Upper lobe of left lung (tissue), 6 donors: ENCODE results near the gene MAJIN. TPM values are rescaled to one million over a fixed set of nuclear protein-coding genes. Genes with fewer than 3 reads are reported as not detected.

Source experiments
- ATAC-seq, 2 donors: fragments of 200-7000 bp; cut with Tn5 transposase; one replicate each; pipeline ENCODE4 v1.9.1; 2022; ENCODE audit warnings: mild to moderate bottlenecking in 2 of 2, moderate library complexity in 2 of 2; ENCODE audit not compliant: low FRiP score in 2 of 2
- DNase-seq, 2 donors: peaks; one replicate each; pipeline ENCODE4 v3.0.0-alpha.2; 2019 to 2020
- H3K27ac ChIP-seq, 4 donors: fragments of 200-600 bp; sonication (generic); one replicate each; pipeline ENCODE4 v1.5.1; 2016 to 2019
- H3K27me3 ChIP-seq, 4 donors: fragments of 200-600 bp; sonication (generic); one replicate each; pipeline ENCODE4 v1.5.1; 2017 to 2019
- H3K36me3 ChIP-seq, 4 donors: fragments of 200-600 bp; sonication (generic); one replicate each; pipeline ENCODE4 v1.5.1; 2016 to 2019
- H3K4me1 ChIP-seq, 4 donors: fragments of 200-600 bp; sonication (generic); one replicate each; pipeline ENCODE4 v1.5.1; 2018 to 2019
- H3K4me3 ChIP-seq, 4 donors: fragments of 200-600 bp; sonication (generic); one replicate each; pipeline ENCODE4 v1.5.1; 2017 to 2019; ENCODE audit warnings: mild to moderate bottlenecking in 2 of 4, moderate library complexity in 1 of 4
- H3K9me3 ChIP-seq, 4 donors: fragments of 200-600 bp; sonication (generic); one replicate each; pipeline ENCODE4 v1.5.1; 2018 to 2019
- CTCF ChIP-seq, 6 experiments: fragments of 450-650 bp in 4 of 6; fragments of 200-600 bp in 2 of 6; sonication (generic) in 2 of 6; IDR thresholded peaks; one replicate each; pipeline ENCODE4 v1.5.1; 2016 to 2019; ENCODE audit warnings: antibody characterized with exemption in 6 of 6
- EP300 ChIP-seq, 4 donors: sonication (generic); formaldehyde crosslinking; IDR thresholded peaks; one replicate each; pipeline ENCODE4 v1.5.1; 2017; ENCODE audit warnings: antibody characterized with exemption in 4 of 4, control low read depth in 2 of 4
- POLR2A ChIP-seq, 4 donors: fragments of 450-650 bp; IDR thresholded peaks; one replicate each; pipeline ENCODE4 v1.5.1; 2016 to 2017; ENCODE audit warnings: antibody characterized with exemption in 4 of 4, mild to moderate bottlenecking in 2 of 4
- POLR2AphosphoS5 ChIP-seq, 2 donors: sonication (generic); formaldehyde crosslinking; IDR thresholded peaks; one replicate each; pipeline ENCODE4 v1.5.1; 2017; ENCODE audit warnings: antibody characterized with exemption in 2 of 2
- WGBS, 2 donors: methylation state at CpG; one replicate each; pipeline ENCODE4 v1.1.5; 2017 to 2018; 5-methylcytosine and 5-hydroxymethylcytosine counted together
- total RNA-seq, 6 donors: library from RNA; depleted of rRNA in 4 of 6; stranded (reverse); fragments of >200 nt in 4 of 6; gene quantifications; one replicate each; pipeline versions ENCODE4 v1.1.0 to v1.2.1, GENCODE V29; 2016 to 2021
- donor health status: DM: no; HTN: no; CAD: no; lungs with moderate emphysema.
- donor health status: DM: no; HTN: yes; CAD: no; lungs with severe emphysema.

MAJIN gene
- total RNA-seq, result under 1 TPM in 1 of 6 donors, not detected in 5; 0.15 TPM

DNA sequence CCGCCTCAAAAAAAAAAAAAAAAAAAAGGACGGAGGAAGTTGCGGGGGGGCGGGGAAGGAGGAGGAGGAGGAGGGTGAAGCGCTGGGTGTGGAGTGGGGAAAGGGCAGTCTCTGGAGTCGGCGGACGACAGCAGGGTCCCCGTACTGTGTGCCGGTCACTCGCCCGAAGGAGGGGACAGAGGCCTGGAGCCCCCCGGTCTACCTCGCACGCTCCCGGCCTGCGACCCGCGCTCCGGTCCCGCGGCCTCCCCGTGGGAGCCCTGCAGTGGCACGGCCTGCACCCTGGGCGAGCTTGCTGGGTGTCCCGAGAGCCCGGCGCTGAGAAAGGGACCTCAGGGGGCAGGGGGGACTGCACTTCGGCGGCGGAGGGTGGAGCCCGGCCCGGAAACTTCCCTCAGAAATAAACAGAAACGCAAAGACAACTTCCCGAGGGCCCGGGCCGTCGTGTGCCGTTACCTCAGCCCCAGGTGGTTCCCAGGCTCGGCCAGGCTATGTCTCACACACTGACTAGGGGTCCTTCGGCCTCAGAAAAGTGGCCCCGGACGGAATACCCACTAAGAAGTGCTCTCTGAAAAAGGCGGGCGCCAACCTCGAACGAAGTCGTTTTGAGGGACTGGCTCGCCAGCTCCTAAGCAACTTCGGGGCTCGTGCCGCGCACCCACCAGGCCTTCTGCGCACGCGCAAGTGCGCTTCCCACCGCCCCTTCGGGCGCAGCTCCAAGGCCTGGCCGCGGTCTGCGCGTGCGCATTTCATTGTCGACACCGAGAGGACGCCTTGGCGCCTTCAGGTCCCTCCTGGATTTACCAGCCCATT is at the start of gene MAJIN:
Gene MAJIN (minus strand): TSS at position 688 of the 813 bp plus-strand sequence. CDS start 12,703 bp downstream, outside the sequence.
- WGBS, 2 donors, result 21 to 28% methylated on average over 45 to 67 of the region's 69 CpGs
- peak within 1 kb of the TSS; percentile 27 to 73 (median 44) for H3K27ac ChIP-seq
- peaks cover 8 to 13% (median 10%) of the 10 kb centered on the region in 4 donors for H3K4me1 ChIP-seq
- H3K27me3 ChIP-seq, result no peaks in the 10 kb centered on the region
- ATAC-seq (peak; percentile 55 to 92), DNase-seq (peak; percentile 68 to 97)
- H3K36me3 ChIP-seq, result no peaks in the 10 kb centered on the region
- H3K4me3 ChIP-seq, result peak within 1 kb of the TSS; percentile 18 to 46 (median 35)
- TF ChIP-seq POLR2A (IDR thresholded peaks at IDR 0.05), result peak in 1 of 4 donors; percentile 29
- TF ChIP-seq POLR2AphosphoS5 (IDR thresholded peaks at IDR 0.05), result peak in 1 of 2 donors; percentile 43
- TF ChIP-seq EP300 (IDR thresholded peaks at IDR 0.05), result no peak
- peak in 1 of 6 experiments; percentile 5 for TF ChIP-seq CTCF (IDR thresholded peaks at IDR 0.05)
- no peaks in the 10 kb centered on the region for H3K9me3 ChIP-seq

DNA sequence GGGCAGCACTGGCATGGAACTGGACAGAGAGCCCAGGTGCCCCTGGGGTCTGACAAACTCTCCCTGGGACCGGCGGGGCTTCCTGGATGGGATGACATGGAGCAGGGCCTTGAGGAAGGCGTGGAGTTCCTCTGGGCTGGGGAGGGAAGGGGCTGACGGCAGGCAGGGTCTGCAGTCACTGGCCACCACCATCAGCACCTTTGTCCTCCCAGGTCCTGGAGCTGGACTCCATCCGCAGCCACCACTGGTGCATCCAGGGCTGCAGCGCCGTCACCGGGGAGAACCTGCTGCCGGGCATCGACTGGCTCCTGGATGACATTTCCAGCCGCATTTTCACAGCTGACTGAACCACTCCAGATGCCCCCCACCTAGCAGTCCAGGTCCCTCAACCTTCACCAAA is 49.6 kb upstream of the MAJIN start:
- Histone ChIP-seq H3K4me1 (no peaks in the 10 kb centered on the region), H3K9me3 (no peaks in the 10 kb centered on the region), H3K27me3 (no peaks in the 10 kb centered on the region), H3K36me3 (peaks cover 0 to 37% (median 27%) of the 10 kb centered on the region in 4 donors), H3K4me3 (no peak overlapping the region), H3K27ac (no peak overlapping the region)
- DNase-seq (no peak), ATAC-seq (no peak)
- no peak for TF ChIP-seq POLR2A (IDR thresholded peaks at IDR 0.05)
- TF ChIP-seq CTCF (IDR thresholded peaks at IDR 0.05), result no peak
- no peak for TF ChIP-seq EP300 (IDR thresholded peaks at IDR 0.05)
- no peak for TF ChIP-seq POLR2AphosphoS5 (IDR thresholded peaks at IDR 0.05)
- 93 to 97% methylated on average over 7 to 11 of the region's 11 CpGs for WGBS, 2 donors

GRCh38 chr11:65021003-65021402 is 49.1 kb upstream of the MAJIN start:
- Histone ChIP-seq H3K4me1 (no peaks in the 10 kb centered on the region), H3K27ac (no peak overlapping the region), H3K9me3 (no peaks in the 10 kb centered on the region), H3K27me3 (no peaks in the 10 kb centered on the region), H3K4me3 (no peak overlapping the region), H3K36me3 (peaks cover 0 to 37% (median 27%) of the 10 kb centered on the region in 4 donors)
- WGBS, 2 donors, result 77 to 79% methylated on average over 3 of the region's 3 CpGs
- DNase-seq, result no peak
- TF ChIP-seq CTCF (IDR thresholded peaks at IDR 0.05) (no peak), POLR2AphosphoS5 (IDR thresholded peaks at IDR 0.05) (no peak), EP300 (IDR thresholded peaks at IDR 0.05) (no peak), POLR2A (IDR thresholded peaks at IDR 0.05) (no peak)
- no peak for ATAC-seq

DNA sequence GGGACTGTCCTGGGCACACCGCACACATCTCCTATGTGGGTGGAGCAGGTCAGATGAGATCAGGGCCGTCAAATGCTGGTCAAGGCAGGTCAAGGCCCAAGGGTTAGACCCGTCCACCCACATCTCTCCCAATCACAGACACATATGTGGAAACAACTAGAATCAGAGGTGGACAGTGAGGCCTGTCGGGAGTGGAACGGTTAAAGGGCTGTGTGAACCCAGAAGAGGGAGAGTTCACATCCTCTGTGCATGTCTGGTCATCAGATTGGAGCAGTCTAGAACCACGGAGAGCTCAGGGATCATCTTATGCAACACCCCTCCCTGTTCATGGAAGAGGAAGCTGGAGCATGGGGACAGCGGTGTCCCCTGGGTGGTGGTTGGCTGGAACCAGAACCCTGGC is 47.9 kb upstream of the MAJIN start:
- Histone ChIP-seq H3K27ac (no peak overlapping the region), H3K4me3 (no peak overlapping the region), H3K4me1 (peaks cover 5 to 11% (median 9%) of the 10 kb centered on the region in 4 donors), H3K36me3 (peaks cover 0 to 37% (median 27%) of the 10 kb centered on the region in 4 donors), H3K27me3 (no peaks in the 10 kb centered on the region), H3K9me3 (no peaks in the 10 kb centered on the region)
- no peak for DNase-seq
- 85% methylated on average over 7 of the region's 7 CpGs for WGBS, 2 donors
- TF ChIP-seq POLR2A (IDR thresholded peaks at IDR 0.05) (no peak), EP300 (IDR thresholded peaks at IDR 0.05) (no peak), CTCF (IDR thresholded peaks at IDR 0.05) (no peak)
- no peak for ATAC-seq
